ENCODE data around the gene ZNF511.

Gene ZNF511

GRCh38 chr10:133355991-133356390 is 47.3 kb downstream of the ZNF511 start:
- DNase-seq = no peak

GRCh38 chr10:133356549-133357284 is 48.0 kb downstream of the ZNF511 start:
- no peak for DNase-seq

- peak; percentile 82 for DNase-seq
These were observed 48.8 kb downstream of the ZNF511 start, which contains the start of gene FUOM for GRCh38 chr10:133357285-133358161. TSS of gene FUOM (minus strand) at chr10:133358019. CDS start at chr10:133358007, 12 bp downstream.

- no peak for DNase-seq
These were observed 49.6 kb downstream of the ZNF511 start for GRCh38 chr10:133358162-133358924.

- no peak for DNase-seq
These were observed 50.2 kb downstream of the ZNF511 start for GRCh38 chr10:133358925-133359310.

GRCh38 chr10:133359554-133359971 is 50.8 kb downstream of the ZNF511 start:
- DNase-seq = no peak

- no peak for DNase-seq
These were observed 51.4 kb downstream of the ZNF511 start for GRCh38 chr10:133359972-133360610.

GRCh38 chr10:133361227-133361626 is 52.5 kb downstream of the ZNF511 start:
- DNase-seq = no peak

- DNase-seq = no peak
These were observed 53.2 kb downstream of the ZNF511 start for GRCh38 chr10:133361773-133362441.

Data from activated CD4-positive, alpha-beta T cell treated with anti-CD3 and anti-CD28 coated beads for 48 hours (primary cell).